GM23248 (cell line): ENCODE data around the gene DDX18.

Experiments
- EZH2 ChIP-seq: fragments of 200-600 bp; sonication (generic); IDR thresholded peaks from 2 replicates; pipeline ENCODE4 v1.6.1; 2018; ENCODE audit warnings: antibody characterized with exemption, mild to moderate bottlenecking; ENCODE audit not compliant: insufficient read depth, poor library complexity, severe bottlenecking
- EZH2phosphoT487 ChIP-seq: fragments of 200-600 bp; sonication (generic); IDR thresholded peaks from 2 replicates; pipeline ENCODE4 v1.6.1; 2018; ENCODE audit warnings: antibody characterized with exemption, moderate library complexity, mild to moderate bottlenecking, low read depth; ENCODE audit not compliant: insufficient read depth

GRCh38 chr2:117858336-117858735 lies 43.8 kb downstream of the DDX18 start:
- TF ChIP-seq EZH2 (no peak), EZH2phosphoT487 (no peak)
